NT2/D1 (cell line): ENCODE measurements around the gene LRRC47.
"Not testable (repeated sequence)": the region's sequence is repeated elsewhere in the genome, so short reads cannot be mapped to it uniquely, and the experiment has no call there.

Experiments
- DNase-seq: peaks from one replicate; pipeline ENCODE4 v3.0.0-alpha.2; 2011; ENCODE audit warnings: low read depth, low spot score
- H3K27me3 ChIP-seq: 2 replicates; pipeline ENCODE4 v1.6.0; 2011; ENCODE audit warnings: mild to moderate bottlenecking; ENCODE audit not compliant: insufficient read length, insufficient read depth
- H3K36me3 ChIP-seq: 2 replicates; pipeline ENCODE4 v1.6.1; 2011; ENCODE audit warnings: mild to moderate bottlenecking, low read length, mixed read lengths; ENCODE audit not compliant: insufficient read depth, insufficient read length
- H3K4me1 ChIP-seq: 2 replicates; pipeline ENCODE4 v1.5.1; 2011; ENCODE audit not compliant: insufficient read depth, insufficient read length
- H3K4me3 ChIP-seq: 2 replicates; pipeline ENCODE4 v1.5.1; 2011; ENCODE audit warnings: low read depth; ENCODE audit not compliant: insufficient read length
- H3K9ac ChIP-seq: 2 replicates; pipeline ENCODE4 v1.6.0; 2011; ENCODE audit warnings: low read depth; ENCODE audit not compliant: insufficient read length
- H3K9me3 ChIP-seq: 2 replicates; pipeline ENCODE4 v1.5.1; 2011; ENCODE audit warnings: mild to moderate bottlenecking, low read length; ENCODE audit not compliant: insufficient read depth
- SUZ12 ChIP-seq: IDR thresholded peaks from 2 replicates; pipeline ENCODE4 v1.6.1; 2011; ENCODE audit not compliant: insufficient read length, insufficient read depth; ENCODE audit errors: extremely low read depth
- YY1 ChIP-seq: IDR thresholded peaks from 2 replicates; pipeline ENCODE4 v1.6.1; 2011; ENCODE audit not compliant: insufficient read length, insufficient read depth
- ZNF274 ChIP-seq: IDR thresholded peaks from 2 replicates; pipeline ENCODE4 v1.6.1; 2011; ENCODE audit warnings: mild to moderate bottlenecking, low read depth, low read length

LRRC47 gene

DNA sequence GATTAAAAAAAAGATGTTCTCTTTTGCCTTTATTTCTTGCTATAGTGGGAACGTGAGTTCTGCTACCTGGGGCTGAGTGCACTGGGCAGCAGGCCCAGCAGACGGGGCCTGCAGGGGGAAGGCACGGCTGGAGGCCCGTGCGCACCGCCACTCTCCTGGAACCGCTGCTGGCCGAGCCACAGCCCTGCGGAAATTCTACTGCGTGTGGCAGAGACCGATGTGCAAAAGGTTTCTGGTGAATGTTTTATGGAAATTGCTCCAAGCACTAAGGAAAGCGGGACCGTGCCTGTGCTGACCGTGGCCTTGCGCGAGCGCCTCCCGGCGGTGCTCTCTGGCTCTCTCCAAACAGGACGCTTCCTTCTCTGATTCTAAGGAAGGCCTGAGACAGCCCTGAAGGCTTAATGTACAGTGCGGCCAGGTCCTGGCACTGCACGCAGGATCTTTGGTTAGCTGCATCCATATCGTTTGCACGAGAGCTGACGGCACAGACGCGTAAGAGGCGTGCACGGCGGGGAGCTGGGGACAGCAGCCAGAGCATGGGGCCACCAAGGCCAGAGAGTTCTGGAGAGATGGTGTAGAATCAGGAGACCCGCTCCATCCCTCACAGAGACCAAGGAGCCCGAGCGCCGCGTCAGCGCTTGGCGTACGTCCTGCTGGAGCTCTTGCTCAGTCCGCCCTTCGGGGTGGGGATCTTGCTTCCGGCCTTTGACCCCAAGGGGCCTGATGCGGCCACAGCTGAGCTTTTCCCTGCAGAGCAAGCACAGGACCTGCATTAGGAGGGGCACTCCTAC is 18.7 kb upstream of the LRRC47 start:
- no peaks in the 10 kb centered on the region for H3K9me3 ChIP-seq
- TF ChIP-seq ZNF274 = no peak
- H3K4me1 ChIP-seq = no peaks in the 10 kb centered on the region
- DNase-seq = no peak
- H3K9ac ChIP-seq = no peak overlapping the region
- no peaks in the 10 kb centered on the region for H3K27me3 ChIP-seq
- peaks cover 27% of the 10 kb centered on the region for H3K36me3 ChIP-seq
- no peak overlapping the region for H3K4me3 ChIP-seq

DNA sequence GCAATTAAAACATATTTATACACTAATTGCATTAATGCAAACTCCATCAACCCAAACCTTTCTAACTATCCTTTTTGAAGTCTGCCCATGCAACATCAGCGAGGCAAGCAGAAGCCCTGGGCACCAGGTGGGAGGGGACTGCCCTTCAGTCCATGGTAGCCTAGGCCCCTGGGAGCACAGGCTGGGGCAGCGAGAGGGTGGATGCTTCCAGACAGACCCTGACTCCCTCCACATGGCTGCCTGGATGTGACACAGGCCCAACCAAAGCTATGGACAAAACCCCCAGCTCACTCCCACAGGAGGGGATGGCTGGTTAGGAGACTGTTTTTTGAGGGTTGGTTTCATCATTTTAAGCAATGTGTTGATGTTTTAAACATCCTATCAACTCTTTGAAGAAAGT is 17.8 kb upstream of the LRRC47 start:
- TF ChIP-seq YY1 = no peak
- TF ChIP-seq SUZ12 = no peak
- TF ChIP-seq ZNF274 = no peak
- no peaks in the 10 kb centered on the region for H3K27me3 ChIP-seq

DNA sequence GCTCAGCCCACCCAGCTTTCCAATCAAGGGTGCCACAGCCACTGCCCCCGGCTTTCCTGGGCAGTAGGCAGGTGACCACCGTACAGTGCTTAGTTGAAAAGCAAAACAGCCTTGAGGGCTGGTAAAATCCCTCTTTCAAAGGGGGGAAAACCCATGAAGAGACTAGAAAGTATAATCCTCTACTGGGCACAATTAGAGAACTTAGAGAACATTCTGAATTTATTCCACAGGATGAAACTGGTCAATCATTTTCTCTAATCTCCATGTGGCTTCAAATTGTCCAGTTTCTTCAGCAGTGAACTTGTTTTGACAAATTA is 15.3 kb upstream of the LRRC47 start:
- no peak overlapping the region for H3K9ac ChIP-seq
- H3K27me3 ChIP-seq = no peaks in the 10 kb centered on the region
- peaks cover 22% of the 10 kb centered on the region for H3K36me3 ChIP-seq
- TF ChIP-seq SUZ12 (no peak), YY1 (no peak), ZNF274 (no peak)
- peaks cover 15% of the 10 kb centered on the region for H3K9me3 ChIP-seq
- DNase-seq = no peak
- H3K4me1 ChIP-seq = no peaks in the 10 kb centered on the region
- no peak overlapping the region for H3K4me3 ChIP-seq

More for the DNA sequence above, 17.8 kb upstream of the LRRC47 start:
- Histone ChIP-seq H3K9ac (no peak overlapping the region), H3K4me1 (no peaks in the 10 kb centered on the region), H3K4me3 (no peak overlapping the region), H3K36me3 (peaks cover 22% of the 10 kb centered on the region), H3K9me3 (no peaks in the 10 kb centered on the region)
- no peak for DNase-seq

DNA sequence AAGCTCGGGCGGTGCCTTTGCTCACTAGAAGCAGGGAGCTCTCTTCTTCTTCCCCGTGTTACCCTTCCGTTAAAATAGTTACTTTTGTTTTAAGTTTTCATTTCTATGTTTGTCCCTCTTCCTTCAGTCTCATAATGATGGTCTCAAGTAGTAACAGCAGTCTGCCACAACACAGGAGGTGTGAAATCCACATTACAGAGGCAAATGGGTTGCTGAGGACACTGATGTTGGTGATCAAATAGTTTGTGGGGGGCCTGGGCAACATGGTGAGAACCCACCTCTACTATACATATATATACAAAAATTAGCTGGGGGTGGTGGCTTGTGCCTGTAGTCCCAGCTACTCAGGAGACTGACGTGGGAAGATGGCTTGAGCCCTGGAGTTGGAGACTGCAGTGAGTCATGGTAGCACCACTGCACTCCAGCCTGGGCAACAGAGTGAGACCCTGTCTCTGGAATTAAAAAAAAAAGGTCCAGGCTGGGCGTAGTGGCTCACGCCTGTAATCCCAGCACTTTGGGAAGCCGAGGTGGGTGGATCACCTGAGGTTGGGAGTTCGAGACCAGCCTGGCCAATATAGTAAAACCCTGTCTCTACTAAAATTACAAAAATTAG is 14.0 kb upstream of the LRRC47 start:
- H3K9me3 ChIP-seq = peaks cover 15% of the 10 kb centered on the region
- not testable (repeated sequence) for H3K9ac ChIP-seq, DNase-seq, H3K27me3 ChIP-seq, H3K4me1 ChIP-seq, H3K4me3 ChIP-seq
- H3K36me3 ChIP-seq = peaks cover 11% of the 10 kb centered on the region

DNA sequence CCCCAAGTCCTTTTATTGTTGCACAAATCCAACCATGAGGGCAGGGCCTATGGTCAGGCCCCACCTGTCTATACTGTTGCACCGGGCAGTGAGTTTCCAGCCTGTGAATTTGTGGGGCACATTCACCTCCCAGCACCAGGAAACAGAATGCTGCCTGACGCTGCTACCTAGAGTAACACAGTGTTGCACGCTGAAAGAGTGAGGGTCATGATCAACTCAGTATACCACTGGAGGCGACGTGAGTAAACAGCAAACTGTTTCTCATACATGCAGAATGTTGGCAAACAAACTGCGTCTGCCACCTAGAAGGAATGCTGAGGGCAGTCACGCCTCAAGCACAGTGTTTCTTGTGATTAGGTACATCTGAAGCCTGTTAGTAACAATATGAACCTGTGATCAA is 13.4 kb upstream of the LRRC47 start:
- DNase-seq = no peak
- no peaks in the 10 kb centered on the region for H3K27me3 ChIP-seq
- H3K4me1 ChIP-seq = no peaks in the 10 kb centered on the region
- TF ChIP-seq ZNF274 = no peak
- TF ChIP-seq SUZ12 = no peak
- TF ChIP-seq YY1 = no peak
- peaks cover 15% of the 10 kb centered on the region for H3K9me3 ChIP-seq
- H3K36me3 ChIP-seq = peaks cover 7% of the 10 kb centered on the region
- no peak overlapping the region for H3K9ac ChIP-seq
- H3K4me3 ChIP-seq = no peak overlapping the region

DNA sequence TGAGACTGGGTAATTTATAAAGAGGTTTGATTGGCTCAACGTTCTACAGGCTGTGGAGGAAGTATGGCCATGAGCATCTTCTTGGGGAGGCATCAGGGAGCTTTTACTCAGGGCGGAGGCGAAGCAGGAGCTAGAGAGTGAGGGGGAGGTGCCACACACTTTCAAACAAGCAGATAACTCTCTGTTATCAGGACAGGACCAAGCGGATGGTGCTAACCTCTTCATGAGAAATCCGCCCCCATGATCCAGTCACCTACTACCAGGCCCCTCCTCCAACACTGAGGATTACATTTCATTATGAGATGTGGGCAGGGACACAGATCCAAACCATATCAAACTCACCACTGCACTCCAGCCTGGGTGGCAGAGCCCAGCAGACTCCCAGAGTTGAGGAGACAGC is 11.5 kb upstream of the LRRC47 start:
- H3K27me3 ChIP-seq = no peaks in the 10 kb centered on the region
- no peak for DNase-seq
- TF ChIP-seq YY1 = no peak
- TF ChIP-seq ZNF274 = no peak
- TF ChIP-seq SUZ12 = no peak
- H3K36me3 ChIP-seq = no peaks in the 10 kb centered on the region
- no peaks in the 10 kb centered on the region for H3K4me1 ChIP-seq
- H3K9me3 ChIP-seq = peaks cover 15% of the 10 kb centered on the region
- no peak overlapping the region for H3K4me3 ChIP-seq
- H3K9ac ChIP-seq = no peak overlapping the region

DNA sequence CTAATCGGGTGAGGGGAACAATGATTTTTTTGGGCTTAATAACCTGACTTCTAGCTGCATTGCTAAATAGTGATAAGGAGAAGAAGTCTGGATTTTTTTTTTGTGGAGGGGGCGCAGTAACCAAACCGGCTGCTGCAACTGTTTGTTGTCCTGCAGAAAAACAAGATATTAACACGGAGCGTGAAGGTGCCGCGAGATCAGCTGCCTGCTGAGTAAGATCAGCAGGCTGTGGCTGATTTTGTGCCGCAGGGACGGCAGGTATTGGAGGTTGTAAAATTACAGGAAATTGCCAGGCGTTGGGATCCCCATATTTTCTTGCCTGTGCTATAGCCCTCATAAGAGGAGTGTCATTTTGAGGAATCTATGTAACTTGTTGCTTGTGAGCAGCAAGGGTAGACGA is 8.7 kb upstream of the LRRC47 start:
- peaks cover 8% of the 10 kb centered on the region for H3K27me3 ChIP-seq
- TF ChIP-seq ZNF274 (no peak), YY1 (no peak), SUZ12 (no peak)
- peaks cover 15% of the 10 kb centered on the region for H3K9me3 ChIP-seq

DNA sequence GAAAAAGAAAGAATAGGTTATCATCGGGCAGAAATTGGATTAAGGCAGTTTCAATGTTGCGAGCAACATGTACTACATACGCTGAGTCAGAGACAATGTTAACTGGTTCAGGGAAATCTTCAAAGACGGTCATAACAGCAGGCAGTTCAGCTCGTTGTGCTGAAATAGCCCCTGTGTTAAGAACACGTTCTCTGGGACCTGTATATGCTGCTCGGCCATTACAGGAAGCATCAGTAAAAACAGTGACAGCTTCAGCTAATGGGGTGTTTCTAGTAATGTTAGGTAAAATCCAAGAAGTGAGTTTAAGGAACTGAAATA is 8.3 kb upstream of the LRRC47 start:
- not testable (repeated sequence) for H3K27me3 ChIP-seq, H3K4me3 ChIP-seq, DNase-seq, H3K4me1 ChIP-seq, H3K36me3 ChIP-seq, H3K9ac ChIP-seq
- peaks cover 15% of the 10 kb centered on the region for H3K9me3 ChIP-seq

More for the DNA sequence above, 8.7 kb upstream of the LRRC47 start:
- no peak for DNase-seq
- Histone ChIP-seq H3K4me3 (no peak overlapping the region), H3K9ac (no peak overlapping the region), H3K4me1 (peaks cover 3% of the 10 kb centered on the region), H3K36me3 (no peaks in the 10 kb centered on the region)
